H9 (cell line): ENCODE data around the gene SGTB. TPM values are rescaled to one million over a fixed set of nuclear protein-coding genes. Genes with fewer than 3 reads are reported as not detected.

ENCODE experiments used
- DNase-seq: peaks from one replicate; pipeline ENCODE4 v3.0.0-alpha.2; 2017
- H2AFZ ChIP-seq: one replicate; pipeline ENCODE4 v1.6.1; 2013; ENCODE audit warnings: mild to moderate bottlenecking, low read length, control low read depth, moderate library complexity
- H2AK5ac ChIP-seq: 2 replicates; pipeline ENCODE4 v1.6.1; 2013; ENCODE audit warnings: low read length, control low read depth, mixed read lengths; ENCODE audit not compliant: insufficient read length
- H2BK120ac ChIP-seq: one replicate; pipeline ENCODE4 v1.6.1; 2013; ENCODE audit warnings: low read depth, mild to moderate bottlenecking, low read length, control low read depth, inconsistent platforms; ENCODE audit not compliant: poor library complexity, severe bottlenecking
- H2BK12ac ChIP-seq: 2 replicates; pipeline ENCODE4 v1.6.1; 2013; ENCODE audit warnings: low read length, control low read depth, mixed read lengths, low read depth; ENCODE audit not compliant: insufficient read length
- H2BK15ac ChIP-seq: 2 replicates; pipeline ENCODE4 v1.6.1; 2013; ENCODE audit warnings: low read depth, low read length, control low read depth
- H2BK20ac ChIP-seq: one replicate; pipeline ENCODE4 v1.6.1; 2013; ENCODE audit warnings: low read depth, mild to moderate bottlenecking, low read length, control low read depth, inconsistent platforms; ENCODE audit not compliant: poor library complexity, severe bottlenecking
- H2BK5ac ChIP-seq: 2 replicates; pipeline ENCODE4 v1.6.1; 2013; ENCODE audit warnings: low read length, control low read depth, mixed read lengths; ENCODE audit not compliant: insufficient read length
- H3K14ac ChIP-seq: 2 replicates; pipeline ENCODE4 v1.6.1; 2013; ENCODE audit warnings: low read length, control low read depth; ENCODE audit not compliant: insufficient read depth
- H3K18ac ChIP-seq: 2 replicates; pipeline ENCODE4 v1.6.1; 2013; ENCODE audit warnings: low read depth, mild to moderate bottlenecking, mixed read lengths, low read length, control low read depth; ENCODE audit not compliant: insufficient read length
- H3K23ac ChIP-seq: 2 replicates; pipeline ENCODE4 v1.6.1; 2013; ENCODE audit warnings: low read length, control low read depth, mixed read lengths, low read depth; ENCODE audit not compliant: insufficient read length
- H3K23me2 ChIP-seq: 2 replicates; pipeline ENCODE4 v1.6.1; 2013; ENCODE audit warnings: low read depth, mild to moderate bottlenecking, mixed read lengths, low read length, control low read depth; ENCODE audit not compliant: insufficient read length, poor library complexity, severe bottlenecking
- H3K27ac ChIP-seq: 2 replicates; pipeline ENCODE4 v1.5.1; 2013; ENCODE audit warnings: low read length, control low read depth, mixed read lengths, low read depth; ENCODE audit not compliant: insufficient read length
- H3K27me3 ChIP-seq: 2 replicates; pipeline ENCODE4 v1.6.1; 2013; ENCODE audit warnings: low read length, control low read depth, inconsistent platforms; ENCODE audit not compliant: insufficient read depth
- H3K4ac ChIP-seq: 2 replicates; pipeline ENCODE4 v1.6.1; 2013; ENCODE audit warnings: low read depth, mild to moderate bottlenecking, control low read depth, inconsistent platforms, low read length, moderate library complexity
- H3K4me1 ChIP-seq: 2 replicates; pipeline ENCODE4 v1.6.1; 2013; ENCODE audit warnings: low read length, control low read depth, inconsistent platforms; ENCODE audit not compliant: insufficient read depth
- H3K4me2 ChIP-seq: 2 replicates; pipeline ENCODE4 v1.6.1; 2013; ENCODE audit warnings: low read length, control low read depth, mixed read lengths; ENCODE audit not compliant: insufficient read length, insufficient read depth
- H3K56ac ChIP-seq: 2 replicates; pipeline ENCODE4 v1.6.1; 2013; ENCODE audit warnings: low read depth, mild to moderate bottlenecking, mixed read lengths, low read length, control low read depth; ENCODE audit not compliant: insufficient read length
- H3K79me1 ChIP-seq: 2 replicates; pipeline ENCODE4 v1.6.1; 2013; ENCODE audit warnings: low read depth, mild to moderate bottlenecking, moderate library complexity, low read length, control low read depth, inconsistent platforms; ENCODE audit not compliant: insufficient read depth, poor library complexity, severe bottlenecking
- H3K79me2 ChIP-seq: 2 replicates; pipeline ENCODE4 v1.6.1; 2013; ENCODE audit warnings: low read length, control low read depth, inconsistent platforms; ENCODE audit not compliant: insufficient read depth
- H3K9ac ChIP-seq: 2 replicates; pipeline ENCODE4 v1.6.1; 2013; ENCODE audit warnings: low read length, control low read depth, mixed read lengths; ENCODE audit not compliant: insufficient read length; ENCODE audit errors: extremely low read depth
- H3K9me3 ChIP-seq: one replicate; pipeline ENCODE4 v1.6.1; 2013; ENCODE audit warnings: low read depth, low read length, inconsistent platforms; ENCODE audit not compliant: control insufficient read depth
- H3T11ph ChIP-seq: one replicate; pipeline ENCODE4 v1.6.1; 2013; ENCODE audit warnings: mild to moderate bottlenecking, low read length, control low read depth, inconsistent platforms
- H4K20me1 ChIP-seq: one replicate; pipeline ENCODE4 v1.6.1; 2013; ENCODE audit not compliant: control insufficient read depth, insufficient read length, insufficient read depth
- H4K5ac ChIP-seq: 2 replicates; pipeline ENCODE4 v1.6.1; 2013; ENCODE audit warnings: low read depth, mild to moderate bottlenecking, mixed read lengths, low read length, control low read depth; ENCODE audit not compliant: insufficient read length
- H4K8ac ChIP-seq: replicated peaks from 2 replicates; pipeline ENCODE4 v1.6.1; 2013; ENCODE audit warnings: low read length, control low read depth, mixed read lengths, low read depth; ENCODE audit not compliant: insufficient read length
- H4K91ac ChIP-seq: 2 replicates; pipeline ENCODE4 v1.6.1; 2013; ENCODE audit warnings: low read depth, mild to moderate bottlenecking, moderate library complexity, mixed read lengths, low read length, control low read depth; ENCODE audit not compliant: insufficient read length
- H3K27ac Mint-ChIP-seq, 3 experiments: 2 replicates in 2 of 3; 3 replicates in 1 of 3; pipeline ENCODE4 v1.8.0; 2020 to 2021; ENCODE audit warnings: mixed read lengths in 3 of 3, mild to moderate bottlenecking in 1 of 3, moderate library complexity in 1 of 3
- H3K27me3 Mint-ChIP-seq: 2 replicates; pipeline ENCODE4 v1.8.0; 2021; ENCODE audit warnings: low read depth, mild to moderate bottlenecking, moderate library complexity, mixed read lengths
- H3K36me3 Mint-ChIP-seq, 3 experiments: 2 replicates in 2 of 3; 3 replicates in 1 of 3; pipeline ENCODE4 v1.8.0; 2020 to 2021; ENCODE audit warnings: low read depth in 3 of 3, mixed read lengths in 3 of 3; ENCODE audit not compliant: insufficient read depth in 1 of 3
- H3K4me1 Mint-ChIP-seq, 2 experiments: 2 replicates each; pipeline ENCODE4 v1.8.0; 2020; ENCODE audit warnings: mixed read lengths in 2 of 2
- H3K4me3 Mint-ChIP-seq, 2 experiments: 2 replicates in 1 of 2; 3 replicates in 1 of 2; pipeline ENCODE4 v1.8.0; 2020 to 2021; ENCODE audit warnings: mild to moderate bottlenecking in 2 of 2, mixed read lengths in 2 of 2, moderate library complexity in 1 of 2
- H3K9me3 Mint-ChIP-seq, 2 experiments: 2 replicates in 1 of 2; 3 replicates in 1 of 2; pipeline ENCODE4 v1.8.0; 2020; ENCODE audit warnings: mild to moderate bottlenecking in 2 of 2, mixed read lengths in 2 of 2, moderate library complexity in 1 of 2
- CTCF ChIP-seq: fragments of 200-600 bp; sonication (generic); conservative IDR thresholded peaks from 3 replicates; pipeline ENCODE4 v1.8.0; 2021; ENCODE audit warnings: antibody characterized with exemption, mild to moderate bottlenecking
- WGBS: extraction: QIAGEN DNeasy Blood & Tissue Kit; methylation state at CpG from one replicate; pipeline ENCODE4 v1.1.7; 2013; ENCODE audit warnings: missing lambda C conversion rate, low lambda C conversion rate, mixed read lengths; ENCODE audit not compliant: insufficient read length; ENCODE audit errors: extremely low coverage; 5-methylcytosine and 5-hydroxymethylcytosine counted together
- total RNA-seq: library from RNA; stranded (reverse); gene quantifications from 2 replicates; pipeline ENCODE4 v1.2.1, GENCODE V29; 2021

Gene SGTB
- total RNA-seq, 1 experiment from 2014 or later: 18.7 TPM

GRCh38 chr5:65695162-65695755, 26.6 kb downstream of the SGTB start:
- no peak overlapping the region for H4K91ac ChIP-seq
- H3K9me3 Mint-ChIP-seq: no peaks in the 10 kb centered on the region
- H3K27me3 ChIP-seq: no peaks in the 10 kb centered on the region
- no peaks in the 10 kb centered on the region for H3K79me2 ChIP-seq
- no peaks in the 10 kb centered on the region for H3K79me1 ChIP-seq
- no peak overlapping the region for H3T11ph ChIP-seq
- H3K4me2 ChIP-seq: no peak overlapping the region
- H3K23ac ChIP-seq: no peak overlapping the region
- no peak overlapping the region for H2BK5ac ChIP-seq
- H2BK20ac ChIP-seq: no peak overlapping the region
- H2AK5ac ChIP-seq: no peak overlapping the region
- no peaks in the 10 kb centered on the region; the same call in 1 of the 2 replicates for H3K4me1 ChIP-seq
- H3K56ac ChIP-seq: no peak overlapping the region
- H2AFZ ChIP-seq: no peak overlapping the region
- no peaks in the 10 kb centered on the region for H3K23me2 ChIP-seq
- H3K27me3 Mint-ChIP-seq: no peaks in the 10 kb centered on the region
- H3K4me3 Mint-ChIP-seq: no peak overlapping the region
- no peak overlapping the region for H2BK12ac ChIP-seq
- H2BK120ac ChIP-seq: no peak overlapping the region
- TF ChIP-seq CTCF: no peak
- no peaks in the 10 kb centered on the region for H3K4me1 Mint-ChIP-seq
- H3K4ac ChIP-seq: no peak overlapping the region
- H3K9me3 ChIP-seq: no peaks in the 10 kb centered on the region
- no peak overlapping the region for H3K9ac ChIP-seq
- WGBS: no CpG with 5 or more reads among the region's 4 CpGs
- H4K8ac ChIP-seq: no peak overlapping the region
- no peak for DNase-seq
- H3K18ac ChIP-seq: no peak overlapping the region
- H3K36me3 Mint-ChIP-seq: peaks cover 3 to 23% (median 8%) of the 10 kb centered on the region in 3 experiments; a peak in 5 of 7 replicates
- H2BK15ac ChIP-seq: no peak overlapping the region
- H4K20me1 ChIP-seq: no peaks in the 10 kb centered on the region
- no peak overlapping the region for H3K14ac ChIP-seq
- no peak overlapping the region for H4K5ac ChIP-seq
- no peak overlapping the region for H3K27ac Mint-ChIP-seq
- H3K27ac ChIP-seq: no peak overlapping the region
